WTC11 (cell line): ENCODE measurements around the gene PTGES2. TPM values are rescaled to one million over a fixed set of nuclear protein-coding genes. Genes with fewer than 3 reads are reported as not detected.

Source experiments
- ATAC-seq: fragments of 200-7000 bp; cut with Tn5 transposase; 2 replicates; pipeline ENCODE4 v1.10.0; 2021; ENCODE audit warnings: mild to moderate bottlenecking, moderate library complexity
- CTCF ChIA-PET: fragments of 300-600 bp; sonication (Branson Sonifier 250); formaldehyde crosslinking; loops from one replicate; lab custom pipeline; 2021; ENCODE audit warnings: antibody characterized with exemption; lab: Charles Lee
- POLR2A ChIA-PET: fragments of 350-600 bp; sonication (Branson Sonifier 250); formaldehyde crosslinking; loops from one replicate; lab custom pipeline; 2021; ENCODE audit warnings: antibody characterized with exemption; lab: Charles Lee
- DNase-seq: peaks from one replicate; pipeline ENCODE4 v3.0.0; 2021; ENCODE audit warnings: low spot score
- H3K27ac Mint-ChIP-seq: 2 replicates; pipeline ENCODE4 v1.8.0; 2021; ENCODE audit warnings: mixed read lengths
- H3K27me3 Mint-ChIP-seq: 2 replicates; pipeline ENCODE4 v1.8.0; 2021; ENCODE audit warnings: low read depth, mild to moderate bottlenecking, moderate library complexity, mixed read lengths
- H3K36me3 Mint-ChIP-seq: 2 replicates; pipeline ENCODE4 v1.8.0; 2021; ENCODE audit warnings: mixed read lengths
- H3K4me1 Mint-ChIP-seq: 2 replicates; pipeline ENCODE4 v1.8.0; 2022; ENCODE audit warnings: mixed read lengths
- H3K4me3 Mint-ChIP-seq: 2 replicates; pipeline ENCODE4 v1.8.0; 2021; ENCODE audit warnings: mild to moderate bottlenecking, moderate library complexity, mixed read lengths
- H3K9me3 Mint-ChIP-seq: 2 replicates; pipeline ENCODE4 v1.8.0; 2021; ENCODE audit warnings: mixed read lengths
- CBFB ChIP-seq: sonication (generic); formaldehyde crosslinking; IDR thresholded peaks from 2 replicates; pipeline ENCODE4 v1.8.1; 2022; ENCODE audit warnings: mild to moderate bottlenecking, low read depth, missing genetic modification reagents
- CREB1 ChIP-seq: sonication (generic); formaldehyde crosslinking; IDR thresholded peaks from 2 replicates; pipeline ENCODE4 v1.8.0; 2023; ENCODE audit warnings: mild to moderate bottlenecking, missing genetic modification reagents
- IRF2 ChIP-seq: sonication (generic); formaldehyde crosslinking; IDR thresholded peaks from 2 replicates; pipeline ENCODE4 v1.8.0; 2022; ENCODE audit warnings: low read depth, missing genetic modification reagents, borderline replicate concordance
- MYBL2 ChIP-seq: sonication (generic); formaldehyde crosslinking; IDR thresholded peaks from 2 replicates; pipeline ENCODE4 v1.8.1; 2023; ENCODE audit warnings: mild to moderate bottlenecking, moderate library complexity, missing genetic modification reagents
- NR2C2 ChIP-seq: sonication (generic); formaldehyde crosslinking; IDR thresholded peaks from 2 replicates; pipeline ENCODE4 v1.8.0; 2022; ENCODE audit warnings: mild to moderate bottlenecking, missing genetic modification reagents
- NR3C1 ChIP-seq: sonication (generic); formaldehyde crosslinking; conservative IDR thresholded peaks from 2 replicates; pipeline ENCODE4 v1.8.1; 2023; ENCODE audit warnings: low read depth, mild to moderate bottlenecking, missing genetic modification reagents
- PRRX2 ChIP-seq: fragments of 250-450 bp; sonication (Bioruptor Pico); IDR thresholded peaks from 2 replicates; pipeline ENCODE4 v1.8.0; 2021; ENCODE audit warnings: mild to moderate bottlenecking
- RELA ChIP-seq: sonication (generic); formaldehyde crosslinking; IDR thresholded peaks from 2 replicates; pipeline ENCODE4 v1.8.1; 2022; ENCODE audit warnings: missing genetic modification reagents, mild to moderate bottlenecking, borderline replicate concordance
- SMAD3 ChIP-seq: sonication (generic); formaldehyde crosslinking; IDR thresholded peaks from 2 replicates; pipeline ENCODE4 v1.8.0; 2022; ENCODE audit warnings: missing genetic modification reagents, mild to moderate bottlenecking, borderline replicate concordance
- SP1 ChIP-seq: sonication (generic); formaldehyde crosslinking; conservative IDR thresholded peaks from 2 replicates; pipeline ENCODE4 v1.8.1; 2022; ENCODE audit warnings: missing genetic modification reagents
- ZBTB21 ChIP-seq: sonication (generic); formaldehyde crosslinking; IDR thresholded peaks from 2 replicates; pipeline ENCODE4 v1.8.1; 2023; ENCODE audit warnings: mild to moderate bottlenecking, missing genetic modification reagents, borderline replicate concordance
- ZNF219 ChIP-seq: sonication (generic); formaldehyde crosslinking; IDR thresholded peaks from 2 replicates; pipeline ENCODE4 v1.8.0; 2023; ENCODE audit warnings: missing genetic modification reagents, mild to moderate bottlenecking, borderline replicate concordance
- ZNF416 ChIP-seq: fragments of 250-450 bp; sonication (Bioruptor Pico); IDR thresholded peaks from 2 replicates; pipeline ENCODE4 v1.9.0; 2021; ENCODE audit warnings: mild to moderate bottlenecking, inconsistent platforms
- total RNA-seq: library from RNA; stranded (reverse); gene quantifications from 3 replicates; pipeline ENCODE4 v1.2.3, GENCODE V29; 2021
- TF ChIP-seq, protein P1 (sequence below): fragments of 250-450 bp; sonication (Bioruptor Pico); IDR thresholded peaks from 2 replicates; pipeline ENCODE4 v1.9.0; 2021; ENCODE audit warnings: moderate library complexity, mild to moderate bottlenecking, inconsistent platforms, borderline replicate concordance
- TF ChIP-seq, protein P2 (sequence below): sonication (generic); formaldehyde crosslinking; IDR thresholded peaks from 2 replicates; pipeline ENCODE4 v1.8.1; 2023; ENCODE audit warnings: mild to moderate bottlenecking, missing genetic modification reagents, moderate library complexity
- TF ChIP-seq, protein P3 (sequence below): fragments of 250-450 bp; sonication (Bioruptor Pico); IDR thresholded peaks from 2 replicates; pipeline ENCODE4 v1.9.0; 2021; ENCODE audit warnings: mild to moderate bottlenecking
- TF ChIP-seq, protein P4 (sequence below): fragments of 250-450 bp; sonication (Bioruptor Pico); IDR thresholded peaks from 2 replicates; pipeline ENCODE4 v2.1.2; 2022; ENCODE audit warnings: mild to moderate bottlenecking, moderate library complexity
- TF ChIP-seq, protein P5 (sequence below): fragments of 250-450 bp; sonication (Bioruptor Pico); IDR thresholded peaks from 2 replicates; pipeline ENCODE4 v1.9.0; 2021; ENCODE audit warnings: mild to moderate bottlenecking
- TF ChIP-seq, protein P6 (sequence below): fragments of 250-450 bp; sonication (Bioruptor Pico); conservative IDR thresholded peaks from 2 replicates; pipeline ENCODE4 v1.9.0; 2021; ENCODE audit warnings: mild to moderate bottlenecking
- TF ChIP-seq, protein P7 (sequence below): sonication (generic); formaldehyde crosslinking; IDR thresholded peaks from 2 replicates; pipeline ENCODE4 v1.8.0; 2022; ENCODE audit warnings: mild to moderate bottlenecking, missing genetic modification reagents

The PTGES2 gene
- total RNA-seq, 1 experiment from 2014 or later = 118 TPM

DNA sequence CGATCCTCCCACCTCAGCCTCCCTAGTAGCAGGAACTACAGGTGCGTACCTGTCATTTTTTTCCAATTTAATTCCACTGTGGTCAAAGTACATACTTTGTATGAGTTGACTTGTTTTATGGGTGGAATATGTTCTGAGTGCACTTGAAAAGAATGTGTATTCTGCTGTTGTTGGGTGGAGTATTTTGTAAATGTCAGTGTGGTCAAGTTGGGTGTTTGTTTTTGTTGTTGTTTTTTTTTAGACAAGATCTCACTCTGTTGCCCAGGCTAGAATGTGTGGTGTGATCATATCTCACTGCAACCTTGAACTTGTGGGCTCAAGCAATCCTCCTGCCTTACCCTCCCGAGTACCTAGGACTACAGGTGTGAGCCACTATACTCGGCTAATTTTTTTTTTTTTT, 41.6 kb downstream of the PTGES2 start (continued):
- TF ChIP-seq IRF2 (no peak), CBFB (CRISPR knock-in tag) (no peak)
- TF ChIP-seq, protein P1, sequence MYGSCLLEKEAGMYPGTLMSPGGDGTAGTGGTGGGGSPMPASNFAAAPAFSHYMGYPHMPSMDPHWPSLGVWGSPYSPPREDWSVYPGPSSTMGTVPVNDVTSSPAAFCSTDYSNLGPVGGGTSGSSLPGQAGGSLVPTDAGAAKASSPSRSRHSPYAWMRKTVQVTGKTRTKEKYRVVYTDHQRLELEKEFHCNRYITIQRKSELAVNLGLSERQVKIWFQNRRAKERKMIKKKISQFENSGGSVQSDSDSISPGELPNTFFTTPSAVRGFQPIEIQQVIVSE = no peak
- TF ChIP-seq, protein P2, sequence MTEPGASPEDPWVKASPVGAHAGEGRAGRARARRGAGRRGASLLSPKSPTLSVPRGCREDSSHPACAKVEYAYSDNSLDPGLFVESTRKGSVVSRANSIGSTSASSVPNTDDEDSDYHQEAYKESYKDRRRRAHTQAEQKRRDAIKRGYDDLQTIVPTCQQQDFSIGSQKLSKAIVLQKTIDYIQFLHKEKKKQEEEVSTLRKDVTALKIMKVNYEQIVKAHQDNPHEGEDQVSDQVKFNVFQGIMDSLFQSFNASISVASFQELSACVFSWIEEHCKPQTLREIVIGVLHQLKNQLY (CRISPR knock-in tag) = no peak
- TF ChIP-seq, protein P3, sequence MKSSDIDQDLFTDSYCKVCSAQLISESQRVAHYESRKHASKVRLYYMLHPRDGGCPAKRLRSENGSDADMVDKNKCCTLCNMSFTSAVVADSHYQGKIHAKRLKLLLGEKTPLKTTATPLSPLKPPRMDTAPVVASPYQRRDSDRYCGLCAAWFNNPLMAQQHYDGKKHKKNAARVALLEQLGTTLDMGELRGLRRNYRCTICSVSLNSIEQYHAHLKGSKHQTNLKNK (CRISPR knock-in tag) = no peak

DNA sequence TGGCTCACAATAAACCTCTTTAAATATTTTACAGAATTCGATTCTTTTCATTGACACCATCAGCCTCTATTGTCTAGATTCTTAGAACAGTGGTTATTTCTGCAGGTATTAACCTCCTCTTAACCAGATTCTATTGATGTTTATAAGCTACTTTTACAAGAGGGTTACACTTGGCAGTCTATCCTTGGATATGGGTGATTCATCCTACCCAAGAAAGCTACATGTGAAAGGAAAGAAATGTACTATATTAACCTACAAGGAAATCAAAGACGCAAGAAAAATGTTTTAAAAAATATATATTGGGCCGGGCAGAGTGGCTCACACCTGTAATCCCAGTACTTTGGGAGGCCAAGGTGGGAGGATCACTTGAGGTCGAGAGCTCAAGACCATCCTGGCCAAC, 42.8 kb downstream of the PTGES2 start:
- ChIA-PET CTCF (interaction anchor here (0.7 to 2.3 kb wide), 5 partner anchors 33 to 1198 kb away, joined by 3 to 7 read pairs (median 5); no protein-coding TSS in a partner anchor), POLR2A (no interaction called here)
- TF ChIP-seq MYBL2 (CRISPR knock-in tag) = no peak
- no peak for TF ChIP-seq SP1 (CRISPR knock-in tag)
- TF ChIP-seq, protein P4, sequence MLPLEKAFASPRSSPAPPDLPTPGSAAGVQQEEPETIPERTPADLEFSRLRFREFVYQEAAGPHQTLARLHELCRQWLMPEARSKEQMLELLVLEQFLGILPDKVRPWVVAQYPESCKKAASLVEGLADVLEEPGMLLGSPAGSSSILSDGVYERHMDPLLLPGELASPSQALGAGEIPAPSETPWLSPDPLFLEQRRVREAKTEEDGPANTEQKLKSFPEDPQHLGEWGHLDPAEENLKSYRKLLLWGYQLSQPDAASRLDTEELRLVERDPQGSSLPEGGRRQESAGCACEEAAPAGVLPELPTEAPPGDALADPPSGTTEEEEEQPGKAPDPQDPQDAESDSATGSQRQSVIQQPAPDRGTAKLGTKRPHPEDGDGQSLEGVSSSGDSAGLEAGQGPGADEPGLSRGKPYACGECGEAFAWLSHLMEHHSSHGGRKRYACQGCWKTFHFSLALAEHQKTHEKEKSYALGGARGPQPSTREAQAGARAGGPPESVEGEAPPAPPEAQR (CRISPR knock-in tag) = no peak
- TF ChIP-seq ZNF219 = no peak
- TF ChIP-seq, protein P5, sequence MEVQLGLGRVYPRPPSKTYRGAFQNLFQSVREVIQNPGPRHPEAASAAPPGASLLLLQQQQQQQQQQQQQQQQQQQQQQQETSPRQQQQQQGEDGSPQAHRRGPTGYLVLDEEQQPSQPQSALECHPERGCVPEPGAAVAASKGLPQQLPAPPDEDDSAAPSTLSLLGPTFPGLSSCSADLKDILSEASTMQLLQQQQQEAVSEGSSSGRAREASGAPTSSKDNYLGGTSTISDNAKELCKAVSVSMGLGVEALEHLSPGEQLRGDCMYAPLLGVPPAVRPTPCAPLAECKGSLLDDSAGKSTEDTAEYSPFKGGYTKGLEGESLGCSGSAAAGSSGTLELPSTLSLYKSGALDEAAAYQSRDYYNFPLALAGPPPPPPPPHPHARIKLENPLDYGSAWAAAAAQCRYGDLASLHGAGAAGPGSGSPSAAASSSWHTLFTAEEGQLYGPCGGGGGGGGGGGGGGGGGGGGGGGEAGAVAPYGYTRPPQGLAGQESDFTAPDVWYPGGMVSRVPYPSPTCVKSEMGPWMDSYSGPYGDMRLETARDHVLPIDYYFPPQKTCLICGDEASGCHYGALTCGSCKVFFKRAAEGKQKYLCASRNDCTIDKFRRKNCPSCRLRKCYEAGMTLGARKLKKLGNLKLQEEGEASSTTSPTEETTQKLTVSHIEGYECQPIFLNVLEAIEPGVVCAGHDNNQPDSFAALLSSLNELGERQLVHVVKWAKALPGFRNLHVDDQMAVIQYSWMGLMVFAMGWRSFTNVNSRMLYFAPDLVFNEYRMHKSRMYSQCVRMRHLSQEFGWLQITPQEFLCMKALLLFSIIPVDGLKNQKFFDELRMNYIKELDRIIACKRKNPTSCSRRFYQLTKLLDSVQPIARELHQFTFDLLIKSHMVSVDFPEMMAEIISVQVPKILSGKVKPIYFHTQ (CRISPR knock-in tag) = no peak
- TF ChIP-seq, protein P6, sequence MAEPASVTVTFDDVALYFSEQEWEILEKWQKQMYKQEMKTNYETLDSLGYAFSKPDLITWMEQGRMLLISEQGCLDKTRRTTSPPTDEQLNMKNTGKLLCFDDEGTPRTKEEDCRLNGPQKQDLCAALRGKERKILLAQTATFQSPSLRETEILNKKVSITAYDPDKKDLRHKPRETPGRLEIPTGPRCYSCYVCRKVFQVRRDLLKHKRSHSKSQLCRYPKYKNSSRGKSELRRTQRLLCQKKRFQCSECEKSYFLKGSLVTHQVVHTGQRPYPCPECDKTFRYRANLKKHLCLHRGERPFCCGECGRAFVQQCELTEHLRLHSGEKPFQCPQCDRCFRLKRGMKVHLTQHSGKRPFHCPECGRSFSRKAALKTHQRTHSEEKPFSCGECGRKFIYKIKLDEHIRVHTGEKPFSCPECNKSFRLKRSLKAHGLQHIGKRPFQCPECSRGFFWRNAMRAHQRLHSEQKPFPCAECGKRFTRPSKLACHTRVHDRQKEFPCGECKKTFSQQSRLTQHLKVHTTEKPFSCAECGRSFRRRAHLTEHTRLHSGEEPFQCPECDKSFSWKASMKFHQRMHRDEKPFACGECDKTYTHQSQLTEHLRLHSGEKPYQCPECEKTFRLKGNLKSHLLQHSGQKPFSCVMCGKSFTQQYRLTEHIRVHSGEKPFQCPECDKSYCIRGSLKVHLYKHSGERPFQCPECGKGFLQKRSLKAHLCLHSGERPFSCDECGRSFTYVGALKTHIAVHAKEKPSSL (CRISPR knock-in tag) = no peak
- TF ChIP-seq SMAD3 (CRISPR knock-in tag) = no peak
- no peak for TF ChIP-seq NR2C2 (CRISPR knock-in tag)
- TF ChIP-seq PRRX2 (CRISPR knock-in tag) = no peak
- TF ChIP-seq RELA (CRISPR knock-in tag) = no peak
- TF ChIP-seq ZBTB21 = no peak
- no peak for TF ChIP-seq NR3C1
- TF ChIP-seq ZNF416 (CRISPR knock-in tag) = no peak
- TF ChIP-seq, protein P7, sequence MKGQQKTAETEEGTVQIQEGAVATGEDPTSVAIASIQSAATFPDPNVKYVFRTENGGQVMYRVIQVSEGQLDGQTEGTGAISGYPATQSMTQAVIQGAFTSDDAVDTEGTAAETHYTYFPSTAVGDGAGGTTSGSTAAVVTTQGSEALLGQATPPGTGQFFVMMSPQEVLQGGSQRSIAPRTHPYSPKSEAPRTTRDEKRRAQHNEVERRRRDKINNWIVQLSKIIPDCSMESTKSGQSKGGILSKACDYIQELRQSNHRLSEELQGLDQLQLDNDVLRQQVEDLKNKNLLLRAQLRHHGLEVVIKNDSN (CRISPR knock-in tag) = no peak
- TF ChIP-seq CREB1 (CRISPR knock-in tag) = no peak
- no peaks in the 10 kb centered on the region for H3K36me3 Mint-ChIP-seq
- H3K27ac Mint-ChIP-seq = no peak overlapping the region
- peaks cover 19% of the 10 kb centered on the region for H3K4me1 Mint-ChIP-seq
- ATAC-seq (no peak), DNase-seq (no peak)
- no peaks in the 10 kb centered on the region for H3K27me3 Mint-ChIP-seq
- H3K9me3 Mint-ChIP-seq = no peaks in the 10 kb centered on the region
- H3K4me3 Mint-ChIP-seq = no peak overlapping the region
